Measurements from ENCODE around the gene ALG3.

DNA sequence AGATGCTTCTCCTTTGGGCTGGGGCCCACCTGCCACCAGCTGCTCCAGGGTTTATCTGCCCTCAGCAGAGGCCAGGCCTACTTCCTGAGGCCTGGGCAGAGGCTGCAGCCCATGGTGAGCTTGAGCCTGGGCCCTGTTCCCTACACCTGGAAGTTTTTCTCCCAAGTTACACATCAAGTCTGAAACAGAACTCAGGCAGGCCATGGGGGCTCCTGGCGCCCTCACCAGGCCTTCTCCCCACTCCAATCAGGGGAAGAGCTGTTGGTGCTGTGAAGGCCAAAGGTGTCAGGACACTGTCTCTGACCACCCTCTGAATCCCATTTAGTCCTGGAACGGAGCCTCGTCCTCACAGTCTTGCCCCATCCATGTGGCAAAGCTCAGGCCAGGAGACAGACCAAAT, 12.1 kb downstream of the ALG3 start:
- no peak for TF ChIP-seq GATA2 (IDR thresholded peaks at IDR 0.05; ENCODE audit: low read depth, low read length)
- TF ChIP-seq GATA3 (IDR thresholded peaks at IDR 0.05; ENCODE audit: low read depth, low read length), result no peak
